Measurements from ENCODE around the gene SKAP1. TPM values are rescaled to one million over a fixed set of nuclear protein-coding genes. Genes with fewer than 3 reads are reported as not detected.

The SKAP1 gene
- total and polyA plus RNA-seq, 2 of the 13 experiments (the other 11 are each of a cell fraction or from before 2014, with no cell fraction given): 0.21 TPM; not detected in 1

- TF ChIP-seq IRF9 (CRISPR knock-in tag; IDR thresholded peaks at IDR 0.05; ENCODE audit: borderline replicate concordance): peak; percentile 52; the same call in 1 of the 2 replicates
- no peak for TF ChIP-seq ZNF773 (CRISPR knock-in tag; IDR thresholded peaks at IDR 0.05; ENCODE audit: borderline replicate concordance)
- TF ChIP-seq IKZF5 (CRISPR knock-in tag; IDR thresholded peaks at IDR 0.05): peak; percentile 58; the same call in 1 of the 2 replicates
- 0 out of 2 replicates have a peak, but pooled peaks have one; percentile 57 for TF ChIP-seq RBAK (CRISPR knock-in tag; IDR thresholded peaks at IDR 0.05)
- no peak for TF ChIP-seq MATR3 (CRISPR knock-in tag; IDR thresholded peaks at IDR 0.05)
- TF ChIP-seq FOXM1 (CRISPR knock-in tag; IDR thresholded peaks at IDR 0.05): no peak
- TF ChIP-seq ZNF367 (CRISPR knock-in tag; IDR thresholded peaks at IDR 0.05; ENCODE audit: borderline replicate concordance): no peak
- no peak for TF ChIP-seq ZNF878 (CRISPR knock-in tag; IDR thresholded peaks at IDR 0.05)
- TF ChIP-seq ZFX (CRISPR knock-in tag; IDR thresholded peaks at IDR 0.05; ENCODE audit: low read depth): peak; percentile 57; the same call in 1 of the 2 replicates
- TF ChIP-seq TFE3 (CRISPR knock-in tag; IDR thresholded peaks at IDR 0.05): no peak; the same call in 1 of the 2 replicates
- TF ChIP-seq HINFP (CRISPR knock-in tag; IDR thresholded peaks at IDR 0.05; ENCODE audit: low read depth): no peak; the same call in 1 of the 2 replicates
- TF ChIP-seq ZNF234 (CRISPR knock-in tag; conservative IDR thresholded peaks at IDR 0.05): no peak; the same call in 1 of the 2 replicates
- TF ChIP-seq FLYWCH1 (CRISPR knock-in tag; IDR thresholded peaks at IDR 0.05): no peak
- TF ChIP-seq ZBTB34 (CRISPR knock-in tag; IDR thresholded peaks at IDR 0.05): peak; percentile 46; the same call in 1 of the 2 replicates
- peak; percentile 98 for TF ChIP-seq NFYB (CRISPR knock-in tag; IDR thresholded peaks at IDR 0.05)
- TF ChIP-seq NRL (CRISPR knock-in tag; IDR thresholded peaks at IDR 0.05; ENCODE audit: borderline replicate concordance): peak; percentile 85; the same call in 1 of the 2 replicates
- TF ChIP-seq ZNF567 (CRISPR knock-in tag; IDR thresholded peaks at IDR 0.05; ENCODE audit: borderline replicate concordance): peak; percentile 73; the same call in 1 of the 2 replicates
- 0 out of 2 replicates have a peak, but pooled peaks have one; percentile 74 for TF ChIP-seq CC2D1A (CRISPR knock-in tag; IDR thresholded peaks at IDR 0.05)
- no peak for TF ChIP-seq ZNF3 (CRISPR knock-in tag; IDR thresholded peaks at IDR 0.05)
- peak; percentile 30; the same call in 1 of the 2 replicates for TF ChIP-seq ZNF777 (CRISPR knock-in tag; IDR thresholded peaks at IDR 0.05)
- TF ChIP-seq KAT2B (IDR thresholded peaks at IDR 0.05; ENCODE audit: borderline replicate concordance, low read depth, low read length): no peak
- peak; percentile 7; the same call in 1 of the 2 replicates for TF ChIP-seq ZNF83 (CRISPR knock-in tag; IDR thresholded peaks at IDR 0.05; ENCODE audit: borderline replicate concordance)
Observed at GRCh38 chr17:48107137-48108055, 322.6 kb downstream of the SKAP1 start, which contains the start of gene SNX11 (continued).

Measured in HepG2 (cell line).